Measurements from ENCODE around the gene PEAK1. TPM values are rescaled to one million over a fixed set of nuclear protein-coding genes. Genes with fewer than 3 reads are reported as not detected.
A peak's percentile ranks its signal among the peaks of the same experiment; 100 is the strongest.

The PEAK1 gene
- total RNA-seq, 1 donor from 2014 or later = 32.3 TPM

- TF ChIP-seq, protein P1, sequence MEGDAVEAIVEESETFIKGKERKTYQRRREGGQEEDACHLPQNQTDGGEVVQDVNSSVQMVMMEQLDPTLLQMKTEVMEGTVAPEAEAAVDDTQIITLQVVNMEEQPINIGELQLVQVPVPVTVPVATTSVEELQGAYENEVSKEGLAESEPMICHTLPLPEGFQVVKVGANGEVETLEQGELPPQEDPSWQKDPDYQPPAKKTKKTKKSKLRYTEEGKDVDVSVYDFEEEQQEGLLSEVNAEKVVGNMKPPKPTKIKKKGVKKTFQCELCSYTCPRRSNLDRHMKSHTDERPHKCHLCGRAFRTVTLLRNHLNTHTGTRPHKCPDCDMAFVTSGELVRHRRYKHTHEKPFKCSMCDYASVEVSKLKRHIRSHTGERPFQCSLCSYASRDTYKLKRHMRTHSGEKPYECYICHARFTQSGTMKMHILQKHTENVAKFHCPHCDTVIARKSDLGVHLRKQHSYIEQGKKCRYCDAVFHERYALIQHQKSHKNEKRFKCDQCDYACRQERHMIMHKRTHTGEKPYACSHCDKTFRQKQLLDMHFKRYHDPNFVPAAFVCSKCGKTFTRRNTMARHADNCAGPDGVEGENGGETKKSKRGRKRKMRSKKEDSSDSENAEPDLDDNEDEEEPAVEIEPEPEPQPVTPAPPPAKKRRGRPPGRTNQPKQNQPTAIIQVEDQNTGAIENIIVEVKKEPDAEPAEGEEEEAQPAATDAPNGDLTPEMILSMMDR (IDR thresholded peaks at IDR 0.05; ENCODE audit: unreplicated experiment) = no peak
- no peak overlapping the region for H3K27ac Mint-ChIP-seq
- peaks cover 13% of the 10 kb centered on the region for H3K4me1 Mint-ChIP-seq (ENCODE audit: low read depth)
- peaks cover 15% of the 10 kb centered on the region for H3K36me3 Mint-ChIP-seq (ENCODE audit: insufficient read depth)
- DNase-seq (ENCODE audit: low spot score, unreplicated experiment) = no peak
- no peaks in the 10 kb centered on the region for H3K27me3 Mint-ChIP-seq
- no peak overlapping the region for H3K4me3 Mint-ChIP-seq (ENCODE audit: low read depth)
- no peaks in the 10 kb centered on the region for H3K9me3 Mint-ChIP-seq (ENCODE audit: low read depth)
Measured at GRCh38 chr15:77461486-77461885, 41.6 kb upstream of the PEAK1 start.

- Mint-ChIP-seq H3K4me1 (ENCODE audit: low read depth) (peaks cover 11% of the 10 kb centered on the region), H3K9me3 (ENCODE audit: low read depth) (no peaks in the 10 kb centered on the region), H3K36me3 (ENCODE audit: insufficient read depth) (peaks cover 14% of the 10 kb centered on the region), H3K27me3 (no peaks in the 10 kb centered on the region), H3K27ac (no peak overlapping the region), H3K4me3 (ENCODE audit: low read depth) (no peak overlapping the region)
- DNase-seq (ENCODE audit: low spot score, unreplicated experiment) = no peak
- TF ChIP-seq, protein P1 (IDR thresholded peaks at IDR 0.05; ENCODE audit: unreplicated experiment) = no peak
Measured at GRCh38 chr15:77459031-77459430, 39.1 kb upstream of the PEAK1 start.

DNA sequence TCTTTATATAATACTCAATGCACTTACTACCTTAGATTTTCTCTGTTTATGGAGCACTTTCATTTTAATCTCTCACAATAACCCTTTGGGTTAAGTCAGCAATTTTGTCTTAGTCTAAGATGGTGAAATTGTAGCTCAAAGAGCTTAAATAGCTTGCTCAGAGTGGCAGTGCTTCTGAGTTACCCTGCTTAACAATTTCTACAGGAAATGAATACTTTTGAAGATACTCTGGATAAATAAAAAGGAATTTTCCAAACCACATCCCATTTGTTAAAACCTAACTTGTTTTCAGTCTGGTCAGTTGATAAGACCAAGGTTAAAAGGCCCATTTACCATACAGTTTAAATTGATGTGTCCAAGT is 38.0 kb upstream of the PEAK1 start:
- no peaks in the 10 kb centered on the region for H3K9me3 Mint-ChIP-seq (ENCODE audit: low read depth)
- peaks cover 14% of the 10 kb centered on the region for H3K36me3 Mint-ChIP-seq (ENCODE audit: insufficient read depth)
- no peak overlapping the region for H3K27ac Mint-ChIP-seq
- peaks cover 11% of the 10 kb centered on the region for H3K4me1 Mint-ChIP-seq (ENCODE audit: low read depth)
- no peak overlapping the region for H3K4me3 Mint-ChIP-seq (ENCODE audit: low read depth)
- no peak for DNase-seq (ENCODE audit: low spot score, unreplicated experiment)
- no peaks in the 10 kb centered on the region for H3K27me3 Mint-ChIP-seq
- TF ChIP-seq, protein P1 (IDR thresholded peaks at IDR 0.05; ENCODE audit: unreplicated experiment) = no peak

DNA sequence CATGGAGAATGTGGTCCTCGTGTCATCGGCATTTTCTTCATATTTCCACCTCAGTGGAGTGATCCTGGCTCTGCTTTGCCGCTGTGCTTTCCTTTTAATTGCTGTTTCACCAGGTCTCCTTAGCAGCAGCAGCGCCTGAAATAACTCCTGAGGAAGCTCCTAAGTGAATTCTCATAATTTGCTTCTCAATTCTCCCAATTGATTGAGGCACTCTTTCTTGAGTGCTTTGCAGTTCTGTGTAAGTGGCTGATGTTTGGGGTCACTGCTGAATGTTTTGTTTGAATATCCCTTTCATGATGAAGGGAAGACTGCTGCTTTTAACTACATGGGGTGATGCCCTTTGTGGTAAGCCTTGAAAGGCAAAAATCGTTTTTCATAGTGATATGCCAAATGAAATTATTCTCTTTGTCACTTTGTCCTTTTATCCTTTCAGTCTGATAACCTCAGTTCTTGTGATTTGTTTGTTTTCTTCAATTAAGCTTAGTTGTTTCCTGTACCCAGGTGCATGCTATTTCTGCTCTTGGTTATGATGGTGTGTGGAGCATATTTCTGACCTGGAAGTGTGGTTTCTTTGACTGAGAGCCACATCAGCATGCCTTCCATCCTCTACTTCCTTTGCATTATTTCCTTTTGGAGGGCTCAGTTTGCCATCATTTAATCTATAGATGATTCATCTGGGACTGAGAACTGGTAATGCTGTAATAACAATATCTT is 37.4 kb upstream of the PEAK1 start:
- peak overlapping the region; percentile 81 for H3K27ac Mint-ChIP-seq
- H3K9me3 Mint-ChIP-seq (ENCODE audit: low read depth) = no peaks in the 10 kb centered on the region
- H3K36me3 Mint-ChIP-seq (ENCODE audit: insufficient read depth) = peaks cover 14% of the 10 kb centered on the region
- H3K27me3 Mint-ChIP-seq = no peaks in the 10 kb centered on the region
- no peak overlapping the region for H3K4me3 Mint-ChIP-seq (ENCODE audit: low read depth)
- no peak for DNase-seq (ENCODE audit: low spot score, unreplicated experiment)
- H3K4me1 Mint-ChIP-seq (ENCODE audit: low read depth) = peaks cover 11% of the 10 kb centered on the region
- TF ChIP-seq, protein P1 (IDR thresholded peaks at IDR 0.05; ENCODE audit: unreplicated experiment) = no peak

GRCh38 chr15:77456746-77457145 is 36.8 kb upstream of the PEAK1 start:
- Mint-ChIP-seq H3K4me3 (ENCODE audit: low read depth) (no peak overlapping the region), H3K9me3 (ENCODE audit: low read depth) (no peaks in the 10 kb centered on the region), H3K36me3 (ENCODE audit: insufficient read depth) (peaks cover 14% of the 10 kb centered on the region), H3K4me1 (ENCODE audit: low read depth) (peaks cover 11% of the 10 kb centered on the region), H3K27me3 (no peaks in the 10 kb centered on the region), H3K27ac (no peak overlapping the region)
- no peak for DNase-seq (ENCODE audit: low spot score, unreplicated experiment)
- TF ChIP-seq, protein P1 (IDR thresholded peaks at IDR 0.05; ENCODE audit: unreplicated experiment) = no peak

Measured in progenitor cell of endocrine pancreas (in vitro differentiated cells).